Keratinocyte (primary cell): ENCODE data around the gene PDZD2.

Source experiments
- CTCF ChIP-seq, 3 experiments: IDR thresholded peaks in 1 of 3; conservative IDR thresholded peaks in 1 of 3; optimal IDR thresholded peaks in 1 of 3; 2 replicates in 2 of 3; 3 replicates in 1 of 3; pipeline versions ENCODE3 to v1.5.1; 2011; ENCODE audit warnings: low read length in 3 of 3, mild to moderate bottlenecking in 3 of 3, moderate library complexity in 2 of 3, control low read depth in 1 of 3, inconsistent platforms in 1 of 3; ENCODE audit not compliant: insufficient read depth in 2 of 3; ENCODE audit errors: extremely low read depth in 1 of 3
- EZH2 ChIP-seq: IDR thresholded peaks from one replicate; pipeline ENCODE4 v1.6.1; 2012; ENCODE audit warnings: inconsistent platforms, mild to moderate bottlenecking, low read length, moderate library complexity

GRCh38 chr5:32001284-32001683 lies 362.4 kb downstream of the PDZD2 start:
- TF ChIP-seq CTCF (optimal IDR thresholded peaks at IDR 0.05 in 1 of 3, IDR thresholded peaks at IDR 0.05 in 1 of 3, conservative IDR thresholded peaks at IDR 0.05 in 1 of 3; ENCODE audit: extremely low read depth in 1 of 3, insufficient read depth in 2 of 3, low read length in 3 of 3) (no peak), EZH2 (no peak)
